ENCODE data around the gene KPNA5. TPM values are rescaled to one million over a fixed set of nuclear protein-coding genes. Genes with fewer than 3 reads are reported as not detected.
A peak's percentile ranks its signal among the peaks of the same experiment; 100 is the strongest.

KPNA5 gene
- total and polyA plus RNA-seq, 9 of the 15 experiments (the other 6 are each of a cell fraction or from before 2014, with no cell fraction given), result 3.2 to 10.3 (median 6.5) TPM

GRCh38 chr6:116726947-116727346, 45.9 kb downstream of the KPNA5 start (continued):
- TF ChIP-seq YY1 (IDR thresholded peaks at IDR 0.05; ENCODE audit: borderline replicate concordance in 1 of 3, control insufficient read depth in 1 of 3, extremely low read depth in 1 of 3, insufficient read depth in 3 of 3, insufficient read length in 1 of 3, insufficient replicate concordance in 2 of 3, low read depth in 1 of 3, low read length in 2 of 3), result no peak
- no peak for TF ChIP-seq MYC (IDR thresholded peaks at IDR 0.05; ENCODE audit: low read depth, low read length)
- TF ChIP-seq MYC (CRISPR knock-in tag; IDR thresholded peaks at IDR 0.05; ENCODE audit: borderline replicate concordance, low read depth), result no peak

- no peak overlapping the region for H3K27ac ChIP-seq (ENCODE audit: extremely low read depth, low read depth, low read length)
- H3K4me2 ChIP-seq (ENCODE audit: insufficient read depth, low read length), result no peak overlapping the region
- H3K4me1 ChIP-seq (replicated peaks in 1 of 2; ENCODE audit: control insufficient read depth in 2 of 2, insufficient read depth in 2 of 2, low read length in 2 of 2), result no peaks in the 10 kb centered on the region
- H3K9me3 ChIP-seq (replicated peaks; ENCODE audit: control insufficient read depth, insufficient read depth, low read depth, low read length), result no peaks in the 10 kb centered on the region
- TF ChIP-seq ZSCAN32 (CRISPR knock-in tag; IDR thresholded peaks at IDR 0.05) (no peak), C11orf30 (IDR thresholded peaks at IDR 0.05; ENCODE audit: low read depth) (0 out of 2 replicates have a peak, but pooled peaks have one; percentile 21), IRF2 (CRISPR knock-in tag; IDR thresholded peaks at IDR 0.05) (no peak), TCF7 (IDR thresholded peaks at IDR 0.05; ENCODE audit: borderline replicate concordance) (no peak), ZNF347 (CRISPR knock-in tag; IDR thresholded peaks at IDR 0.05; ENCODE audit: low read depth) (no peak), ZNF316 (IDR thresholded peaks at IDR 0.05) (peak; percentile 63), RBM17 (IDR thresholded peaks at IDR 0.05; ENCODE audit: borderline replicate concordance, low read depth, low read length) (no peak), ZFX (CRISPR knock-in tag; IDR thresholded peaks at IDR 0.05) (no peak), ETV5 (CRISPR knock-in tag; IDR thresholded peaks at IDR 0.05; ENCODE audit: low read depth) (no peak), GTF3C2 (IDR thresholded peaks at IDR 0.05; ENCODE audit: borderline replicate concordance, extremely low read depth, insufficient read length) (no peak), ZKSCAN1 (IDR thresholded peaks at IDR 0.05; ENCODE audit: low read depth, low read length) (no peak), SMC3 (conservative IDR thresholded peaks at IDR 0.05; ENCODE audit: insufficient read depth, low read depth, low read length) (no peak)
- BruUV-seq (replicated peaks), result no TSS peak
- no peak for ATAC-seq
- no peaks in the 10 kb centered on the region for H3K27me3 ChIP-seq (ENCODE audit: control insufficient read depth in 2 of 2, insufficient read depth in 2 of 2, low read length in 2 of 2)
- in situ Hi-C loops (cut with MboI) (no loop called here), intact Hi-C loops (cut with micrococcal nuclease) (no loop called here)
- H3K9ac ChIP-seq (ENCODE audit: insufficient read depth in 1 of 2, low read depth in 2 of 2, low read length in 2 of 2), result no peak overlapping the region
- no peaks in the 10 kb centered on the region for H3K9me1 ChIP-seq (ENCODE audit: control insufficient read depth, insufficient read depth, low read length)
- peaks cover 32% of the 10 kb centered on the region for H3K36me3 ChIP-seq (ENCODE audit: control insufficient read depth, insufficient read depth, low read length)
- H4K20me1 ChIP-seq (replicated peaks; ENCODE audit: control insufficient read depth, insufficient read depth, low read length), result no peaks in the 10 kb centered on the region
- ChIA-PET CTCF (ENCODE audit: low intra/inter-chr PET ratio) (interaction anchor here (0.7 kb wide), 1 partner anchor 211 kb away, joined by 3 read pairs; no protein-coding TSS in a partner anchor), POLR2A (no interaction called here)
- no peak for FAIRE-seq
- H2AFZ ChIP-seq (ENCODE audit: low read depth, low read length), result no peak overlapping the region
- DNase-seq (ENCODE audit: extremely low read depth in 1 of 4, low spot score in 3 of 4), result no peak
- no peak overlapping the region for H3K4me3 ChIP-seq
- H3K79me2 ChIP-seq (ENCODE audit: control insufficient read depth, insufficient read depth, low read length), result no peaks in the 10 kb centered on the region
These were observed 49.5 kb downstream of the KPNA5 start for GRCh38 chr6:116730513-116730912.
